ENCODE data around the gene CAV3.

Gene CAV3

DNA sequence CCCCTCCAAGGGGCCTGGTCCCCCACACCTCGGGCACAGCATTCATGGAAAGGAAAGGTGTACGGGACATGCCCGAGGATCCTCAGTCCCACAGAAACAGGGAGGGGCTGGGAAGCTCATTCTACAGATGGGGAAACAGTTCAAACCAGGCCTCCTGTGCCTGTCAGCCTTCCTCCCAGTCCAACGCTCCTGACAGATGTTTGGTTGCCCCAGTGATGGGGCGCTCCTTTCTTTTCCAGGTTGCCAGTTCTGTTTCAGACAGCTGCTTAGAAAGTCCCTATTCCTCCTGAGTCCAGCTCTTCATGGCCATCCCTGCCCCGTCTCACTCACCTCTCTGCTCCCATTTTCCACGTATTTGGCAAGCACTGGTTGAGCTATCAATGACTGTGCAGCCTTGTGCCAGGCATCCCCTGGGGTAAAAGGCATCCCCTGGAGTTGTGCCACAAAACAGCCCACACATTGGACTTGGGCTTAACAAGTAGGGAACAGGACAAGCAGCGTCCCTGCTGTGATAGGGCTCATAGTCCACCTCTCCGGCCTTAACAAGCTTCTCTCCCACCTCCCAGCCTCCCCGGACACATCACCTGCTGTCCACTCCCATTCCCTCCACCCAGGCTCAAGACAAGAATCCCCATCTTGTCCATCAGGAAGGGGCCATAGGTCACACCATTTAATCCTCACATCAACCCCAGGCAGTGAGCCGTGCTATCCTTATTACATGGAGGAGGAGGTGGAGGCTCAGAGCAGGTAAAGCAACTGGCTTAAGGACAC is 29.2 kb downstream of the CAV3 start:
- no peak for DNase-seq

DNA sequence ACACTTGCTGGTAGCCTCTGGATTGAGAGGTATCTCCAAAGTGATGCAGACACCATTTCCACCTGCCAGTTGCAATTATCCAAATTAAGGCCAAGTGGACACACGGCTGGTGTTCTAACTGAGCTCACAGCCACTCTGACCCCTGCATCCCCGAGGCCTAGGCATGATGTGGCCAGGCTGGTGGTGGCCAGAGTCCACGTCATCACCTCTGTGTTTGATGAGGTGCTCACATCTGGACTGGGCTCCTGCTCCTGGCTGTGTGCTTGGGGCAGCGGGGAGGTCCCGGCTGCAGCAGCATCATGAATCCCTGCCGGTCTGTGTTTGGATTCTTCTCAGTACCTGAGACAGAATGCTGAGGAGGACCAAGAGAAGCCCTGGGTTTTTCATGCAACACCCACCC is 30.9 kb downstream of the CAV3 start:
- DNase-seq, result no peak

DNA sequence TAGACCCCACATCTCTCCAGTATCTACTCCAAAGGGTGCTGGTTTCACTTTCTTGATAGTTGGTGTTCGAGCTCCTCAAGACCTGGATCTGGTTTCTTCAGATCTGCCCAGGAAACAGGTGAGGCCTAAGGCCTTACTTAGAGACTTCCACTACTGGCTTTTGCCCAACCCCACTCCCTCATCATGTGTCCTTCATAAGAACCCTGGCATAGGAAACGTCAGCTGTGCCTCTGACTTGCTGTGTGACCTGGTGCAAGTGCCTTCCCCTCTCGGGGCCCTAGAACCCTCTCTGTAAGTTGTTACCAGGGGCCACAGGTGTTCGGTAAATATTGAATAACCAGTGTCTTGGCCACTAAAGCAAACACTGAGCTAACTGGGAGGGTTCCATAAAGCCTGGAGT is 31.9 kb downstream of the CAV3 start:
- DNase-seq, result no peak

DNA sequence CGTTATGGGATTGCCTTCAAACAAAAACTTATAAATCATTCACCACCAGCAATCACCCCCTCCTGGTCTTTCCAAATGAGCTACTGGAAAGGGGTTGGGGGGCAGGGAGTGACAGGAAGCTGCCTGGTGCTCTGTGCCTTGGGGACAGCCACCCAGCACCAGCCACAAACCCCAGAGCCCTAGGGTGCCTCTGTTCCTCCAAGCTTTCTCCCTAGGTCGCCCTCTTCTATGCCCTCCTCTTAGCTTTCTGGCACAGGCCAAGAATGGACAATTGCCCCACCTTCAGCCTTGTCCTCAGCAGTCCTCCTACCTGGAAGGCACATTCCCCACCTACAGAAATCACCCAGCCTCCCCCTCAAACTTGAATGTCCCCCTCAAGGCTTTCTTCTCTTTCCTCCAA is 32.5 kb downstream of the CAV3 start:
- DNase-seq, result no peak

DNA sequence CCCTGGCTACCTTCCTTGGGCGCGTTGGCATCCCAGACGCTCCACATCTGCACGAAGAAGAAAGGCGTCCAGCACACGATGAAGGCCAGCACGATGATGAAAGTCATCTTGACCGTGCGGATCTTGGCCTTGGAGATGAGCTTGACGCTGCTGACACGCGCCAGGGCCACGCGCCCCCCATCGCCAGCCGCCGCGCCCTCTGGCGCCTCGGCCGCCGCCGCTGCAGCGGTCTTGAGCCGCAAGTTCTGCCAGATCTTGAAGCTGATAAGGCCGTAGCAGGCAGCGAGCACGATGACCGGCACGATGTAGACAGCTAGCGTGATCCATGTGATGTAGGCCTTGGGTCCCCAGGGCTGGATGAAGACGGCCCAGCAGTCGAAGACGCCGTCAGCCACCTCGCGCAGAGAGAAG is 33.7 kb downstream of the CAV3 start:
- DNase-seq, result no peak

DNA sequence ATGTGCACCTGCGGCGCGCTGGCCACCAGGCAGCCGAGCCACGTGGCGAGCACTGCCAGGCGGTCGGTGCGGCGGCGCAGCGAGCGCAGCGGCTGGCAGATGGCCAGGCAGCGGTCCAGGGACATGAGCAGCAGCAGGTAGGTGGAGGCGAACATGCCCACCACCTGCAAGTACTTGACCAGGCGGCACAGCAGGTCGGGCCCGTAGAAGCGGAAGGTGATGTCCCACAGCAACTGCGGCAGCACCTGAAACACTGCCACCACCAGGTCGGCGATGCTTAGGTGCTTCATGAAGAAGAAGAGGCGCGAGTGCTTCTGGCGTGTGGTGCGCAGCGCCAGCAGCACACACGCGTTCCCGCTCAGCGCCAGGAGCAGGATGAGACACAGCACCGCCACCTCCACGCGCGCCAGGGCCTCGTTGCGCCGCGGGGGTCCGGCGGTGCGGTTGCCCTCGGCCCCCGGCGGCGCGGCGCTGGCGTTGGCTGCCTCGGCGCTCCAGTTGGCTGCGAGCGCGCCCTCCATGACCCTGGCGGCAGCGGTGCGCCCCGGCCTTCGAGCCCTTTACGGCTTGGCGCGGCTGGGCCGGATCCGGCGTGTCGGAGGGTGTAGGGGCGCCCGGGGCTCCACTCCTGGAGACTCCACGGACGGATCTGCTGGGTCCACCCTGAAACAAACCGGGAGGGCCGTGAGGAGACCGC is 34.2 kb downstream of the CAV3 start:
- no peak for DNase-seq

DNA sequence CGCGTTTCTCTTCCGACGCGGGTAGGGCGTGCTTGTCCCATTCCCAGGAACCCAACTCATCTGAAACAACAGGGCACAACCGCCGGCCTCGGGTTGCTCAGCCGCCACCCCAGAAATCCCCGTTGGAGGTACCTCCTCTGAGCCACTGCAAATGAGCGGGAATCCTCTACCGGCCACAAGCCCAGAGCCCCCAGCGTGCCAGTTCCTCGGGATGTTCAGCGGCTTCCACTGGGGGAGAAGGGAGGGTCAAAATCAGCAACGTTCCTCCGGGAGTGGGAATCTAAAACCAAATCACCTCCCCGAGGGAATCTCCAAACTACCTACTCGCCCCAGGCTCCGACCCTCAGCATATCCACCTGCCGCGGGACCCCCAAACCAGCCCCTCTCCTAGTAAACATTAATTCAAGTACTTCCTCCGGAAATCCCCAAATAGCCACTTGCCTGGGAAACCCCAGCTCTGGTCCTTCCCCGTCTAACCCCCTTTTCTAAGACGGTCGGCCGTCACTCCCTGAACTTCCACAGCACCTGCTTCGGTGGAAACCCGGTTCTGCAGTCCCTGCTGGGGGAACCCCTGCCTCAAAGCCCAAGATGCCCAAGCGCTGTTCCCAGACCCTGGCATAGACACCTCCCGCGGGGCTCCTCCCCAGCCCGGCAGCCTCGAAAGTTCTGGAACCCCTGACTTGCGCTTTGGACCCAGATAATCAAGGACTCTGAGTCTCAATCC is 34.9 kb downstream of the CAV3 start:
- DNase-seq, result no peak

DNA sequence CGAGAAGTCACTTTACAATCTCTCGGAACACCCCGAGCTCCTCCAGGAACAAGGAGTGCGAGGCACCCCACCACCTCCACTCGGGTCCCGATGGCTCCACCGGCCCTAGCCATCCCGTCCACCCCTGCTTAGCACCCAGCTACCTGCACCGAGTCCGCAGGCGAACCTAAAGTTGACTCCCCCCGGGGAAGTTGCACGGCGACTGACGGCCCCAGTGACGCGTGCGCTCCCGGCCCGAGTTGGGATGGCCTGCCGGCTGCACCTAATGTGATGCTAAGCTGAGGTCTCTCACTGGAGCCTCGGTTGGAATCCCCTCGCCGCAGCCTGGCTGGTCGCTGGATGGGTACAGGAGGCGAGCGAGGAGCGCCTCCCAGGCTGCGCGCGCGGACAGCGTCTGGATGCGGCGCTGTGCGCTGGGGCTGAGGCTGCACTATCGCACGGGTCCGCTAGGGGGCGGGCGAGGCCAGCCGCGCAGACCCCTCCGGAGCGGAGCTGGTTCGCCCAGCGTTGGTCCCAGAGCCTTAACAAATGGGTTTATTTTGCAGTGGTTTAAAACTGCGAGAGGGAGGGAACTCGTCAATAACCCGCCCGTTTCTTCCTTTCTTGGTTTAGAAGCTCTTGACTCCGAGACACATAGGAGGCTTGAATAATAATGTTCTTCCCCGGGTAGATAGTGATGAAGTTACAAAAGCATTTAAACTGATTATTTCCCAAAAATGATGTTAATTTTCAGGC is 35.7 kb downstream of the CAV3 start, which contains the start of gene OXTR:
Gene OXTR (minus strand): TSS at position 526 of the 735 bp plus-strand sequence. CDS start 1,426 bp downstream, outside the sequence.
- DNase-seq, result no peak

DNA sequence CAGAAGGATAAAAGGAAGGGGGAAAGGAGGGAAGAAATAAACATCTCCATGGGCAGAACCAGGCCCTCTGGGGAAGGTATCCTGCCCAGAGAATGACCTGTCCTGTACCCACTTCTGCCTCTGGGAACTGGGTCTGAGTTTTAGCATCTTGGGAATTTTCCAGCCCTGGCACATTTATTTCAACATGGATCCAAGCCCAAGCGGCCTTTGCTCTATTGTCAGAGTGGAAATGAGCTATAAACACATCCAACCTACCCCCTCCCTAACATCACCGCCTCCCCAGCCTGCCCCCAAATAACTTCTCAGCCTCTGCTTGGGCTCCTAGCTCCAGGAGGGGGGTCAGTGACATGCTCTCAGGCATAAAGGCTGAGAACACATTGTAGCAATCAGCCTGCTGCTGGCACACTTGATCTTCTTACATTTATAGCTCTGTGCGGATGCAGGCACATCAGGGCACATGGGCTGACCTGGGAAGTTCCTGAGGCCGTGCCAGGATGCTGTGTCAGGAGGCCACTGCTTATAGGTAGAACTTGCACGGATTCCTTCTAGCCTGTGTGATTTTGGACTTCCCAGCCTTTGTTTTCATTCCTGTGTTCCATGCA is 40.4 kb downstream of the CAV3 start:
- DNase-seq, result no peak

DNA sequence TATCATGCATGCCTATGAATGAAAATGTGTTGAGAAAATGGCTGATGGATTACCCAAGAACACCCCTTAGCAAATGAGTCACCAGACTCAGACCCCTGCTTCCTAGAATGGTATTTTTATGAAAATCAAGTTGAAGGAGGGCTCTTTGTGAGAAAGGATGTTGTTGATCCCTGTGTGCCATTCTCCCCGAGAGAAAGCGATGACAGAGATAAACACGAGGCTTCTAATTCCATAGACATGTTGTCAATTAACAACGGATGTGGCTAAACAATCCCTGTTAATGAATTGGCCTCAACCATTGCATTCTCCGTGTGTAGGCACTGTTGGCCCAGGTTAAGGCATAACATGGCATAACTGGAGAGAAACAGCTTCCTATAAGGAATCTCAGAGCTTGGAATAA is 41.6 kb downstream of the CAV3 start:
- DNase-seq, result no peak

DNA sequence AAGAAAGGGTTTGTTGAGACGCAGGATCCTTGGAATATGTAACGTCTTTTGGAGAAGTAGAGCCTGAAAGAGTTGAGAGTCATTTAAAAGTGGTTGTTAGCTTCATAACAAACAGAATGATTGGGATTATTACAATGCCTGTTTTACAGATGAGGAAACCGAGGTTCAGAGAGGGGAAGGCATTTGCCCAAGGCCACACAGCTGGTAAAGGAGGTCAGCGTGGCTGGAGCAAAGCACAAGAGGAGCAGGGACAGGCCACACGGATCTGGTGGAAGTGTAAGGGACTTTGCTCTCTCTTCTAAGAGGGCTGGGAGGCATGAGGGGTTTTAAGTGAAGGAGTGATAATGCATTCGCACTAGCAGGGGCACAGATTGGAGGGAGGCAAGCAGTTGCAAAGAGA is 42.0 kb downstream of the CAV3 start:
- DNase-seq, result no peak

DNA sequence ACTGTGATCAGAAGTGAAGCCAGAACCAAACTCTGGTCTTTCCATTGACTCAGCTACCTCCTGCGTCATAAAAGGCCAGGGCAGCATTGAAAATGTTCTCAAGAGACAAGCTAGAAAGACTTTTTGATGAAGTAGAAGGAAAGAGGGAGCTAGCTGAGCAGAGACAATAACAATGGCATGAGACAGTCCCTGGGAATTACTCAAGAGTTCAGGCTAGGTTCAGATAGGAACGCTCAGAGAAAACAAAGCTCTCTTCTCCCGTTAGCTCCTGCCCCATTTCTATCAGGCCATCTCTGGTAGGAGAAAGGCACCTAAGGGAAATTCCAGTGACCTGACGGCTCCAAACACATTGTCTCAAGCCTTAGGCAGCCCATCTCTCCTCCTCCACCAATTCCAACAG is 42.8 kb downstream of the CAV3 start:
- no peak for DNase-seq

DNA sequence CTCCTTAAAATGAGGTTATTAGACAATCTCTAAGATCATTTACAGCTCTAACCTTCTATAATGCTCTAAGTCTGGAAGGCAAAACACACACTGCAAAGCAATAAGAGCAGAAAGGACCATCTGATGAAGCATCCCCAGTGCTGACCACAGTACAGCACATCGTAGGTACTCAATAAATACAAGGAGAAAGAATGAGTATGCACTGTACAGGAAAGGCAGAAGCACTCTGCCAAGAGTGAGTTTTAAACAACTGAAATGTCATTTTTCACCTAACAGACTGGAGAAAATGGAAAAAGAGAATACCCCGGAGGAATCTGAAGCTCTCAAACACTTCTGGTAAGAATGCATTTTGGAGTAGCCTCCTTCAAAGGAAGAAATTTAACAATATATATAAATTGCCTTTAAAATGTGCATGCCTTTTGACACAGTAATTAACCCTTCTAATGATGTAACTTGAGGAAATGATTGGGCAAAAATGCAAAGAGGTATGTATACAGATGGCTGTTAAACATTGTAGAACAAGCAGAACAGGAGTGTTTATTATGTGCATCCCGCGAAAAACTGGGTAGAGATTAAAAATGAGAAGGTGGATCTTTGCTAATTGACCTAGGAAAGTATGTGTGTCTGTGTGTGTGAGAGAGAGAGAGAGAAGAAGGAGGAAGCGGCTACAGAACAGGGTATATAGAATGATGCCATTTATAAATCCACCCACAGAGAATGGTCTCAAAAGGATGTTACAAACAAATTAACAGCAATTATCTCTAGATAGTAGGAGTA is 43.8 kb downstream of the CAV3 start:
- DNase-seq, result no peak

DNA sequence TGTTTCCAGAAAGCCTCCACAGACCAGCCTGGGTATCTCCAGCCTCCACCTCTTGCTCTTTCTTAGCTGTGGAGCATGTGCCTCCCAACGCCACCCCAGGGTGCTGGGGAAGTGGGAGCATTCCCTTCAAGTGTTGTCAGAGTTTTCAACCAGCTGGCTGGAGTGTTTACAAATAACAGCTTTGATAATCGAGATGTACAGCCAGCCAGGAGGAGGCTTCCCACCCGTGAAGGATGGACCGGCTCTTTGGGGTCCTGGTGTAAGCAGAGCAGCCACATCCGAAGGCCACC is 44.3 kb downstream of the CAV3 start:
- DNase-seq, result no peak

DNA sequence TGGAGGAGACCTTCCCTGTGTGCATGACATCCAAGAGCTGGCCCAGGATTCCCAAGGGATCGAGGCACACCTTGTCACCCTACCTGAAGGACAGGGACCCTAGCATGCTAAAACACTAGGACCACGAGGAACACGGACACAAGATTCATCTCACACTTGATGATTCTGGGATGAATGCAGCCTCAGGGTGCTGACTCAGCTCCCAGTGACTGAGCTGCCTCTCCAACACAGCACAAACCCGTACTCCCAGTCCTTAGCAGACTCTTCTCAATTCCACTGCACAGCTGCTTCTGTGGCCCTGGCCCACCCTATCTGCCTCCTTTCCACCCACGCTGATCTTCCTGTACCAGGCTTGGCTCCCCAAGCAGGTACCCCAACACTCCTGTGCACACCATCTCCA is 44.9 kb downstream of the CAV3 start:
- DNase-seq, result no peak

DNA sequence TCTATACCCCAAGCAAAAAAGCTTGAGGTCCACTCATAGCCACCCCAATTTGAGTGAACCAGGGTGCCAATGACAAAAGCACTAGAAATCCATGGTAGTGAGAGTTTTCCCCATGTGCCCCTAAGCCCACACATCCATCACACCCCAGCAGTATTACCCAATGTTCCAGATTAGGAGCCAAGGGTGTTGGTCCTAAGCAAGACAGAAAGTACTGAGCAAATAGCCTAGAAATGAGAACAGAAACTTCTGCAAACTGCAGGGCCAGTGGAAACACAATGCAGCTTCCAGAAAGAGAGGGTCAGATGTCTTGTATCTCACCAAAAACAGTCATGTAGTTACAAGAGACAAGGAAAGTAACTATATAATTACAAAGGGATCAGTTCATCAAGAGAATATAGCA is 46.7 kb downstream of the CAV3 start:
- no peak for DNase-seq

DNA sequence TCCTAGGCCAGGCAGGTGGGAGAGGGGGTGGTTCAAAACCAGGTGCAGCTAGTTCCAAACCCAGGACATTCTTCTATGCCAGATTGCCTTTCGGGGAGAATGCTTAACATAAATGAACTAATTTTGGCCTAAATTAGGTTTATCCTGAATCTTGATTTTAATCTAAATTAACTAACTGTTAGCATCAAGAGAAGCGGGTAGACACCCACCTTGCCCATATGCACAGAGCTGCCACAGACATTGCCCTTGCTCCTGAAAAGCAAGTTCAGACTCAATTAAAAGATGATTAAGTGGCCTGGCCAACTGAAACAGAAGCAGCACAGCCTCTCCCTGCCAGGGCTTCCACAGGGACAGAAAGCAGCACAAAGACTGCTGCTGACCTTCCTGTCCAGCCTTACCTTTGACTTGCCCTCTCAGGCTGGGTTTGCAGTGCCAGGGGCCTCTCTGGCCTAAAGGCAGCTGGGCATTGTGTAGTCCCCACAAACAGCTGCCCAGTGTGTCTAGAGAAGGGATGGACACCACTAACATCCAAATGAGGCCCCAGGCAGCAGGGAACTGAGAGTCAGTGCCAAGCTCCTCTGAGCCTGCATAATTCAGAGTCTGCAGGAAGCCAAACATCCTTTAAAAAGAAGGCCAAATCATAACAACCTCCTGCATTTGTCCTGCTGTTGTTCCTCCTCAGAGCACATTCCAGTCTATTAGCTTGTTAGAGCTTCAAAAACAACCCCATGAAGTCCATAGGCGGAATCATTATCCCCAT is 51.3 kb downstream of the CAV3 start:
- no peak for DNase-seq

DNA sequence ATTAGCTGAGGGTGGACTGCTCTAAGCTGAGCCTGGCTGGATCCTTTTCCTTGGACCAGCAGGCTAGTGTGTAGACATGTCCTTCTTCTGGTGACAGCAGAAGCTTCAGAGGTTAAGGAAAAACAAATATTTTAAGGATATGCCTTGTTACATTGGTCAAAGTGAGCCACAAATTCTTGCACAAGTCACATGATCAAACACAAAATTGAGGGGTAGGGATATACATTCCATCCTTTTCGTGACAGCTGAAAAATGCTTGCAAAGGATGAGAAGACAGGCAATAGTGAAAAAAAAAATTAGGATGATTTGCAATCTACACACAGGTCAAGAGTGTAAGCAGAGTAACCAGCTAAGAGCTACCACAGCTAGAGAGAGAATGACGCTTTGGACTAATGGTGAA is 56.9 kb downstream of the CAV3 start:
- DNase-seq, result no peak

DNA sequence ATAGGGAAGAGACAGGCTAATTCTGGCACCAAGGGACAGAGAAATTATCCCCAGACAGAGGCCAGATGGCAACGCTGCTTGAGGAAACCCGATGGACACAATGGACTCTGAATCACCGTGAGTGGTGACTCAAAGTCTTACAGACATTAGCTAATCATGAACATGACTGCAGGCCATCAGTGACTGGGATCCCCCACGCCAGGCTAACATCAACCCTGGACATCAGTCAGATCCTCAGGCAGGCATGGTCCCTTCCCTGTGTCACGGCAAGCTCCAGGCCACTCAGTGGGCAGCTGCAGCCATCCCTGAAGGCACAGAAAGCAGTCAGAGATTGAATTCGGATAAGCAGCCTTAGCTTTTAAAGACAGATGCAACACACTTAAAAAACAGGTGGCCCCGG is 59.6 kb downstream of the CAV3 start:
- DNase-seq, result no peak

DNA sequence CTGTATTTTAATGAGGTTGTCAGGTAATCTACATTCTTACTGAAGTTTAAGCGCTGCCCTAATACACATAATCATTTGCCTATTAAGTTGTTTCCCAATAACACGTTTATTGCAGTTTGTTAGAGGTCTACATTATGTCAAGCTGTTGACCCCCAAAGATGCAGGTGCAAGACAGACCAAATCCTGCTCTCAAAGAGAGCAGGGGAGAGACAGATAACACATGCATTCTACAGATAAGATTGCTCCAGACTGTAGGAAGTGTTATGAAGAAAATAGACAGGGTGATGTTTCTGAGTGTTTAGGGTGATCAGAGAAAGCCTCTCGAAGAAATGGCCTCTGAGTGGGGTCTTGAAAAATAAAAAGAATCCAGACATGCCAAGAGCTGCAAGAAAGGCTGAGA is 60.6 kb downstream of the CAV3 start:
- DNase-seq, result no peak

Data from NCI-H1436 treated with DMSO at 0.1 percent for 48 hours (cell line).